Stimulated activated naive CD8-positive, alpha-beta T cell treated with anti-CD3 and anti-CD28 coated beads, Interleukin-15, Interleukin-2, amounts not matched to agents 100 ng/mL and 50 ng/mL, for 24 hours (primary cell): ENCODE data around the gene CCDC43.
"Not testable (repeated sequence)": the region's sequence is repeated elsewhere in the genome, so short reads cannot be mapped to it uniquely, and the experiment has no call there.

Source experiments
- H3K27ac Mint-ChIP-seq: one replicate; pipeline ENCODE4 v1.8.0; 2021; ENCODE audit warnings: mild to moderate bottlenecking, mixed read lengths
- H3K27me3 Mint-ChIP-seq: one replicate; pipeline ENCODE4 v1.8.0; 2021; ENCODE audit warnings: mixed read lengths
- H3K36me3 Mint-ChIP-seq: one replicate; pipeline ENCODE4 v1.8.0; 2021; ENCODE audit warnings: low read depth, mixed read lengths
- H3K4me1 Mint-ChIP-seq: one replicate; pipeline ENCODE4 v1.8.0; 2021; ENCODE audit warnings: low read depth, mixed read lengths
- H3K4me3 Mint-ChIP-seq: one replicate; pipeline ENCODE4 v1.8.0; 2021; ENCODE audit warnings: mild to moderate bottlenecking, mixed read lengths
- H3K9me3 Mint-ChIP-seq: one replicate; pipeline ENCODE4 v1.8.0; 2021; ENCODE audit warnings: mixed read lengths

The CCDC43 gene

DNA sequence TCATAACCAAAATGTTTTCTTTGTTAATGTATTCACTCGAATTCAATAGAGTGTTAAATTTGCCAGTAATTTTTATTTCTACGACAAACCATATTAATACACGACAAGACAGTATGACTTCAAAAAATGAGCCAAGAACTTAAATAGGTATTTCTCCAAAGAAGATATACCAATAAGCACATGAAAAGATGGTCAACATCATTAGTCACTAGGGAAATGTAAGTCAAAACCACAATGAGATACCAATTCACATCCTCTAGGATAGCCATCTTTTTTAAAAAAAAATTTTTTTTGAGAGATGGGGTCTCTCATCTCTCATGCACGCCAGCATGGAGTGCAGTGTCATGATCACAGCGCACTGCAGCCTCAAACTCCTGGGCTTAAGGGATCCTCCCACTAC lies 38.3 kb downstream of the CCDC43 start:
- Mint-ChIP-seq H3K9me3 (no peaks in the 10 kb centered on the region), H3K4me1 (peaks cover 5% of the 10 kb centered on the region), H3K36me3 (no peaks in the 10 kb centered on the region), H3K27me3 (peaks cover 44% of the 10 kb centered on the region), H3K27ac (no peak overlapping the region), H3K4me3 (no peak overlapping the region)

DNA sequence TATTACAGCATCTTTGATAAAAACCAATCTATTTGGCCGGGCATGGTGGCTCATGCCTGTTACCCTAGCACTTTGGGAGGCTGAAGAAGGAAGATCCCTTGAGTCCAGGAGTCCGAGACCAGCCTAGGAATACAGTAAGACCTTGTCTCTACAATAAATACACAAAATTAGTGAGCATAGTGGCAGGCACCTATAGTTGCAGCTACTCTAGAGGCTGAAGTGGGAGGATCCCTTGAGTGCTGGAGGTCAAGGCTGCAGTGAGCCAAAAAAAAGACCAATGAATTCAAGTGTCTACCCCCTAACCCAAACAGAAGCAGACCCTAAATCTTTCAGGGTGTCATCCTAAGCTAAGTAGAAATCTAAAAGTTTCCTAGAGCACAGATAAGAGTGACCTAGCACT lies 40.6 kb downstream of the CCDC43 start:
- Mint-ChIP-seq H3K27ac (no peak overlapping the region), H3K36me3 (no peaks in the 10 kb centered on the region), H3K27me3 (peaks cover 32% of the 10 kb centered on the region), H3K9me3 (no peaks in the 10 kb centered on the region), H3K4me1 (no peaks in the 10 kb centered on the region), H3K4me3 (no peak overlapping the region)

DNA sequence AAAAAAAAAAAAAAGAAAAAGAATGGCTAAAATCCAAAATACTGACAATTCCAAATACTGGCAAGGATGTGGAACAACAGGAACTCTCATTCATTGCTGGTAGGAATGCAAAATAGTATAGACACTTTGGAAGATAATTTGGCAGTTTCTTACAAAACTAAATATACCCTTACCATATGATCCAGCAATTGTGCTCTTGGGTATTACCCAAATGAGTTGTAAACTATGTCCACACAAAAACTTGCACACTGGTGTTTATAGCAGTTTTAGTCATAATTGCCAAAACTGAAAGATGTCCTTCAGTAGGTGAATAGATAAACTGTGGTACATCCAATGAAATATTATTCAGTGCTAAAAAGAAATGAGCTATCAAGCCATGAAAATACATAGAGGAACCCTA lies 41.8 kb downstream of the CCDC43 start:
- H3K36me3 Mint-ChIP-seq: no peaks in the 10 kb centered on the region
- no peak overlapping the region for H3K4me3 Mint-ChIP-seq
- H3K4me1 Mint-ChIP-seq: no peaks in the 10 kb centered on the region
- peaks cover 32% of the 10 kb centered on the region for H3K27me3 Mint-ChIP-seq
- H3K9me3 Mint-ChIP-seq: no peaks in the 10 kb centered on the region
- H3K27ac Mint-ChIP-seq: no peak overlapping the region

DNA sequence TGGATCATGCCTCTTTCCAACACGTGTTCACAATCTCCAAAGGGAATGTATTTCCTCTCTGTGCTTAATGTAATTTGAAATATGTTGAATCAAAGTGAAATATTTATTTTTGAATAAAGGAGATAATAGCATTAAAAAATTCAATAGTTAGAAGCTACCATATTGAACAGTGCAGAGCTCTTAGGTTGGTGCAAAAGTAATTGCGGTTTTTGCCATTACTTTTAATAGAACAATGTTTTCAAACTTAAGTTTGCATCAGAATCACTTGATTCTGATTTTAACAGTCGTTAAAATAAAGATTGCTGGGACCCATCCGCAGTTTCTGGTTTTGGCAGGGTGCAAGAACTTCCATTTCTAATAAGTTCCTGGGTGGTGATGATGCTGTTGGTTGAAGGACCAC lies 43.3 kb downstream of the CCDC43 start:
- Mint-ChIP-seq H3K36me3 (no peaks in the 10 kb centered on the region), H3K27me3 (peaks cover 35% of the 10 kb centered on the region), H3K4me1 (no peaks in the 10 kb centered on the region), H3K4me3 (no peak overlapping the region), H3K9me3 (no peaks in the 10 kb centered on the region), H3K27ac (no peak overlapping the region)

DNA sequence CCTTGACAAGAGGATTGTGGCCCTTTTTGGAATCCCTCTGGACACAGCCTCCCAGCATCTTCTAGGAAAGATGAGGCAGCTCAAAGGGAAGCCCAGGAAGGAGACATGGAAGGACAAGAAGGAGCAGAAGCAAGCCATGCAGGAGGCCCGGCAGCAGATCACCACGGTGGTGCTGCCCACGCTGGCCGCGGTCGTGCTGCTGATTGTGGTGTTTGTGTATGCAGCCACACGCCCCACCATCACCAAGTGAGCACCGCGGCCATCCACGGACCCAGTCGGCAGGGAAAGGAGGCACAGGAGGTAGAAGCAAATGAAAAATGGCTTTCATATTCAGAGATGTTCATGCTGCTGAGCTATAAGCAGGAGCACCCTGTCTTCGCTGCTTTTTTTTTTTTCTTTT lies 44.2 kb downstream of the CCDC43 start:
- Mint-ChIP-seq H3K9me3 (no peaks in the 10 kb centered on the region), H3K27me3 (peaks cover 28% of the 10 kb centered on the region), H3K27ac (no peak overlapping the region), H3K4me3 (no peak overlapping the region), H3K36me3 (no peaks in the 10 kb centered on the region), H3K4me1 (no peaks in the 10 kb centered on the region)

DNA sequence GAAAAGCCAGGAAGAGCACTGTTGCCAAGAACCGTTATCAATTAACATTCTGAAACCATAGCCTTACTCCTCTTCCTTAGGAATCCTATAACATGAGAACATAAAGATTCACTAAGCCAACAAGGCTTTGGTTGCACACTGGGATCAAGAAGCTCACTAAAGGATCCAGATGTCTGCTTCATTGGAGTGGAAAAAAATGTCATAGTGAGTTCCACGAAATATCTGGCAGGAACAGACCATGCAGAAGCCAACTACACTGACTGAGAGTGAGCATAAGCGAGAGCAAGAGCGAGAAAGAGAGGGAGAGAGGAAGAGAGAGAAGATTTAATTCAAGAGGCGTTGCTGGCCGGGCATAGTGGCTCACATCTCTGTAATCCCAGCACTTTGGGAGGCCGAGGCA lies 46.7 kb downstream of the CCDC43 start:
- H3K36me3 Mint-ChIP-seq: no peaks in the 10 kb centered on the region
- no peak overlapping the region for H3K4me3 Mint-ChIP-seq
- peaks cover 22% of the 10 kb centered on the region for H3K27me3 Mint-ChIP-seq
- no peaks in the 10 kb centered on the region for H3K9me3 Mint-ChIP-seq
- H3K4me1 Mint-ChIP-seq: no peaks in the 10 kb centered on the region
- no peak overlapping the region for H3K27ac Mint-ChIP-seq

DNA sequence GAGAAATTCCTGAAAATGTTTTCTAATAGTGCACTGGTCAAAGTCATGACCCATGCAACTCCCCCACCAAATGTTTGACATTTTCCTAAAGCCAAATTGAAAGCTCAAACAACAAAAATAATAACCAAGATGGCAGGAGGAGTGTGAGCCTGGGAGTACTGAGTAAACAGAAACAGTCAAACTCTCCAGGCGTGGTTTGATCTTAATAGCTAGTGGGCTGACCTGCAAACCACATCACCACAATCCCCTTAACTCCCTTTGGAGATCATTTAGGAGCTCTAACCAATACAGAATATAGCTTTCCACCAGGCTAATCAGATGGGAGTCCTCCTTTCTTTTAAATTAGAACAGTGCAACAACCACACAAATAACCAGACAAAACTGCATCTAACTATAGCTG lies 52.5 kb downstream of the CCDC43 start:
- no peaks in the 10 kb centered on the region for H3K36me3 Mint-ChIP-seq
- H3K4me3 Mint-ChIP-seq: no peak overlapping the region
- no peaks in the 10 kb centered on the region for H3K9me3 Mint-ChIP-seq
- no peaks in the 10 kb centered on the region for H3K4me1 Mint-ChIP-seq
- peaks cover 8% of the 10 kb centered on the region for H3K27me3 Mint-ChIP-seq
- no peak overlapping the region for H3K27ac Mint-ChIP-seq

DNA sequence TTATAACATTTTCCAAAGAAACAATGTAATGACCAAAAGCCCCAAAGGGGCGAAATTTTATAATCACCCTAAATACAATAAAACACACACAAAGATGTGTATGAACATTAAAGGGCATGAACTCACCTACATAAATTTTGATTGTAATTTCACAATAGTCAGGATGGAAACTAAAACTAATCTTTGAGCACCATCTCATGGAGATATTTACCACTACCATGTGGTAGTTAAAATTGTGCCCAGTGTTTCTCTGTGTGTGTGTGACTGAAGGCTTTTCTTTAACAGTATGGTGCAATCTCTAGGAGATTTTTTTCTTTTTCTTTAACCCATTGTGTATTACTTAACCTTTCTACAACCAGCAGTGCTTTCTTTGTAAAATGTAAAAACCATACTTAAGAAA lies 53.0 kb downstream of the CCDC43 start:
- no peaks in the 10 kb centered on the region for H3K4me1 Mint-ChIP-seq
- no peaks in the 10 kb centered on the region for H3K36me3 Mint-ChIP-seq
- no peak overlapping the region for H3K4me3 Mint-ChIP-seq
- H3K9me3 Mint-ChIP-seq: no peaks in the 10 kb centered on the region
- H3K27me3 Mint-ChIP-seq: peaks cover 8% of the 10 kb centered on the region
- H3K27ac Mint-ChIP-seq: no peak overlapping the region

DNA sequence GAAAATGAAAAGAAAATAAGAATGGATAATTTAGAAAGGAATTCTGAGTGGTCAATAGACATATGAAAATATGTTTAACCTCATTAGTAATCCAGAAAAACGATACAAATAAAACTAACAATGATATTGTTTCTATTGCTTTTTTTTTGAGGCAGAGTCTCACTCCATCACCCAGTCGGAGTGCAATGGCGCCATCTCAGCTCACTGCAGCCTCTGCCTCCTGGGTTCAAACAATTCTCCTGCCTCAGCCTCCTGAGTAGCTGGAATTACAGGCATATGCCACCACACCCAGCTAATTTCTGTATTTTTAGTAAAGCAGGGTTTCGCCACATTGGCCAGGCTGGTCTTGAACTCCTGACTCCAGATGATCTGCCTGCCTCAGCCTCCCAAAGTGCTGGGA lies 55.2 kb downstream of the CCDC43 start:
- not testable (repeated sequence) for H3K27me3 Mint-ChIP-seq, H3K27ac Mint-ChIP-seq, H3K4me1 Mint-ChIP-seq, H3K9me3 Mint-ChIP-seq, H3K36me3 Mint-ChIP-seq, H3K4me3 Mint-ChIP-seq

DNA sequence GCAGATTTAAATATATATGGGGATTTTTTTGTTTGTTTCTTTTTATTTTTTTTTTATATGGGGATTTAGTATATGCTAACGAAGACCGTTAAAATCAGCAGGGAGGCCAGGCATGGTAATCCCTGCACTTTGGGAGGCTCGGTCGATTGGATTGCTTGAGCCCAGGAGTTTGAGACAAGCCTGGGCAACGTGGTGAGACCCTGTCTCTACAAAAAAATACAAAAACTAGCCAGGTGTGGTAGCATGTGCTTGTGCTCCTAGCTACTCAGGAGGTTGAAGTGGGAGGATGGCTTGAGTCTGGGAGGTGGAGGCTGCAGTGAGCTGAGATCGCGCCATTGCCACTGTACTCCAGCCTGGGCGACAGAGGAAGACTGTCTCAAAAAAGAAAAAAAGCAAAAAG lies 55.6 kb downstream of the CCDC43 start:
- Mint-ChIP-seq H3K9me3 (no peaks in the 10 kb centered on the region), H3K27me3 (peaks cover 8% of the 10 kb centered on the region), H3K4me3 (no peak overlapping the region), H3K36me3 (no peaks in the 10 kb centered on the region), H3K27ac (no peak overlapping the region), H3K4me1 (no peaks in the 10 kb centered on the region)

DNA sequence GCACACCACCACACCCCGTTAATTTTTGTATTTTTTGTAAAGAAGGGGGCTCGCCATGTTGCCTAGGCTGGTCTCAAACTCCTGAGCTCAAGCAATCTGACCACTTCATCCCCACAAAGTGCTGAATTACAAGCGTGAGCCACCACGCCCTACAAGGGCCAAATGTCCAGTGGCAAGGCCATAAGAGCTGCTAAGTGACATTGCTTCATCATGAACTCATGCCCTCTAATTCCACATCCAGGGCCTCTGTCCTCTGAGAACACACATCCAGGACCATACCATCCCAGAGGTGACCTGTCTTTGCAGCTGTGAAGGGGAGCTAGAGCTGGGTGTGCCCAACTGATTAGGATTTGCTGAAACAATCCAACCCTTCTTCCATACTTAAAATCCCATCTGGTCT lies 58.9 kb downstream of the CCDC43 start:
- no peaks in the 10 kb centered on the region for H3K36me3 Mint-ChIP-seq
- peaks cover 4% of the 10 kb centered on the region for H3K27me3 Mint-ChIP-seq
- peaks cover 3% of the 10 kb centered on the region for H3K4me1 Mint-ChIP-seq
- H3K27ac Mint-ChIP-seq: no peak overlapping the region
- no peaks in the 10 kb centered on the region for H3K9me3 Mint-ChIP-seq
- H3K4me3 Mint-ChIP-seq: no peak overlapping the region

DNA sequence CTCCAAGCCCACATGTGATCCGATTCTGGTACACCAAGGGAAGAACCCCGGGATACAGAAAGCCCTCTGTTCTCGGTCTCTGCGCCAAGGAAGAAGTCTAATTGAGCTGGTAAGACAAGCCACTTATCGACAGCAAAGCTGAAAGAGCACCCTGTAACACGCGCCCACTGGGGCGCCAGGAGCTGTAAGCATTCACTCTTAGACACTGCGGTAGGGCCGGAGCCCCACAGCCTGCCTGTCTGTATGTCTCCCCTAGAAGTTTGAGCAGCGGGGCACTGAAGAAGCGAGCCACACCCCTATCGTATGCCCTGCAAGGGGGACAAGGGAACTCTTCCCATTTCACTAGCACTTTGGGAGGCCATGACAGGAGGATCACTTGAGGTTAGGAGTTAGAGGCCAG lies 60.3 kb downstream of the CCDC43 start:
- no peak overlapping the region for H3K4me3 Mint-ChIP-seq
- no peaks in the 10 kb centered on the region for H3K9me3 Mint-ChIP-seq
- peaks cover 3% of the 10 kb centered on the region for H3K4me1 Mint-ChIP-seq
- no peak overlapping the region for H3K27ac Mint-ChIP-seq
- H3K36me3 Mint-ChIP-seq: no peaks in the 10 kb centered on the region
- H3K27me3 Mint-ChIP-seq: peaks cover 4% of the 10 kb centered on the region

DNA sequence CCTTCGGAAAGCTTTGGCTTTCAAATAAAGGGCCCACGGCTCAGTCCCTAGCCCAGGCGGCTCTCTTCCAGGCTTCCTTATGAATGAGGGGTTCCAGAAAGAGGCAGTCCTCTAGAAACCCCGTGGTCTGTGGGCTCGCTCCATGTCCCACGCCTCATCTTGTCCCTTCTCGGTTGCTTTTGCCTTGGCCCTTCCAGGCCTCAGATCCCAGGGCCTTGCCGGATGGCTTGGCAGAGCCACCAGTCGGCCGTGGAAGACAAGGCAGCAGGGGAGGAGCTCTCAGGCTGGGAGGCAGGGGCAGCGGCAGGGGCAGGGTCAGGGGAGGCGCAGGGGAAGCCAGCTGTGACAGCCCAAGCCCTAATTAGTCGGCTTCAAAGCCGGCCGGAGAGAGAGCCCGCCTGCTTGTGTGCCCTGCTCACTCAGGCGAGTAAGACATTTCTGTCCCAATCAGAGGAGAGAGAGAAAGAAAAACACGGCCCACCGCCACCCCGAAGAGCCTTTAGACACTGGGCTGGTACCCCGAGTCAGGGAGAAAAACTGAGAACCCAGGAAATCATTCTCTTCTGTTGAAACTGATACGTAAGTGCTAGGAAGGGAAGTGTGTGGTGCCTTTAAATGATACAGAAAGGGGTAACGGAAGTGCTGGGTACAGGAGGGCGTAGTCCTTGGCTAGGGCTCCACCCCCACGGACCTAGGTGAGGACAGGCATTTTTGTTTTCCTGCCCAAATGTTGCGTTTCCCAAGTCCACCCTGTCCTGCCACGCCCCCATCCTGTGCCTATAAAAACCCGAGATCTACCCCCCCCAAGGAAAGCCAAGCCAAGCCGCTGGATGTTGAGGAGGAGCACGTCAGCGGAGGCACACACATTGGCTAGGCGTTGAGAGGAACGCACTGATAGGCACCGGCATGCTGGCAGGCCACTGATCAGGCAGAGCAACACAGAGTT lies 61.1 kb downstream of the CCDC43 start:
- H3K27me3 Mint-ChIP-seq: peaks cover 4% of the 10 kb centered on the region
- no peaks in the 10 kb centered on the region for H3K36me3 Mint-ChIP-seq
- peak overlapping the region; percentile 40 for H3K27ac Mint-ChIP-seq
- H3K4me3 Mint-ChIP-seq: no peak overlapping the region
- H3K9me3 Mint-ChIP-seq: no peaks in the 10 kb centered on the region
- H3K4me1 Mint-ChIP-seq: peaks cover 3% of the 10 kb centered on the region

DNA sequence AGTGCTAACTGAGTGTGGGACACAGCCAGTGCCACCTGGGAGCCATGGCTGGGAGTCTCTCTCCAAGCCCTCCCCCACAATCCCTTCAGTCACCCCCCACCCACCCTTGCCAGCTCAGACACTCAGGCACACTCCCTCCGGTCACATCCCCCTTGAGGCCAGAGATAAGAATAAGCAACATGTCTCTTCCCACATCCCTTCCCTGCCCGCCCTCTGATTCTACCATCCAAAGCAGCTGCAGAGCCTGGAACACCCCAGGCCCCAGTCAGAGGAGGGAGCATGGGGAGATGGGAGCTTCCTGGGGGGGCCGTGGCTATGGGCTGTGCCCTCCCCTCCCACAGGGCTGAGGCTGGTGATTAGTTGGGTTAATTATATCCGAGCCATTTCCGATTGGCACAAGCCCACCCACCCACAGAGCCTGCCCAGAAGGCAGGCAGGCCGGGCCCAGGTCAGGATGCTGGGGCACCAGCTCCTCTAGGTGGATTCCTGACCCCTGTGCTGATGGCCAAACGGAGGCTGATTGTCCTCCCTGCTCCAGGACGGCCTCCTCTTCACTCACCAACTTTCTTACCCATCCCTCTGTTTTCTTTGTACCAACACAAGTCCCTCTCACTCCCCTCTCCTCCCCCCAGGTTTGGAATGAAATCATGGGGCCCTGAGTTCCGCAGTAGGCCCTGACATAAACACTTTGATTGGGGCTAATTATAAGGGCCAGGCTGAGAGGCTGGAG lies 61.9 kb downstream of the CCDC43 start:
- Mint-ChIP-seq H3K9me3 (no peaks in the 10 kb centered on the region), H3K4me1 (peaks cover 3% of the 10 kb centered on the region), H3K36me3 (no peaks in the 10 kb centered on the region), H3K27ac (no peak overlapping the region), H3K4me3 (no peak overlapping the region), H3K27me3 (peaks cover 4% of the 10 kb centered on the region)
